HepG2 (cell line): ENCODE results near the gene UCKL1. TPM values are rescaled to one million over a fixed set of nuclear protein-coding genes. Genes with fewer than 3 reads are reported as not detected.

Source experiments
- ADNP ChIP-seq: sonication (generic); formaldehyde crosslinking; IDR thresholded peaks from 2 replicates; pipeline ENCODE4 v1.4.0; 2020; ENCODE audit warnings: missing genetic modification reagents
- CAMTA2 ChIP-seq: sonication (generic); formaldehyde crosslinking; IDR thresholded peaks from 2 replicates; pipeline ENCODE4 v1.4.0; 2020; ENCODE audit warnings: mild to moderate bottlenecking, missing genetic modification reagents, borderline replicate concordance
- CBX5 ChIP-seq: sonication (generic); formaldehyde crosslinking; IDR thresholded peaks from 2 replicates; pipeline ENCODE4 v1.4.0; 2020; ENCODE audit warnings: missing genetic modification reagents, borderline replicate concordance
- DNMT3B ChIP-seq: conservative IDR thresholded peaks from 2 replicates; pipeline ENCODE4 v1.6.1; 2016; ENCODE audit warnings: missing biosample characterization, control low read depth
- GABPB1 ChIP-seq: IDR thresholded peaks from 2 replicates; pipeline ENCODE4 v1.6.1; 2016; ENCODE audit warnings: mild to moderate bottlenecking, missing genetic modification reagents, moderate library complexity, missing compliant biosample characterization
- HMG20A ChIP-seq: IDR thresholded peaks from 2 replicates; pipeline ENCODE4 v1.6.1; 2016; ENCODE audit warnings: borderline replicate concordance
- NCOR1 ChIP-seq: fragments of 200-600 bp; sonication (generic); IDR thresholded peaks from 2 replicates; pipeline ENCODE4 v1.7.0; 2017; ENCODE audit warnings: antibody characterized with exemption, low read length, borderline replicate concordance
- NFATC3 ChIP-seq: sonication (generic); formaldehyde crosslinking; IDR thresholded peaks from 2 replicates; pipeline ENCODE4 v1.5.1; 2020; ENCODE audit warnings: mild to moderate bottlenecking, missing genetic modification reagents
- NR2F6 ChIP-seq, 2 experiments: IDR thresholded peaks; 2 replicates each; pipeline ENCODE4 v1.6.1; 2016; ENCODE audit warnings: antibody characterized with exemption in 1 of 2, mild to moderate bottlenecking in 1 of 2
- TEAD2 ChIP-seq: sonication (generic); formaldehyde crosslinking; IDR thresholded peaks from 2 replicates; pipeline ENCODE4 v1.9.0; 2021; ENCODE audit warnings: missing genetic modification reagents
- WIZ ChIP-seq: sonication (generic); formaldehyde crosslinking; IDR thresholded peaks from 2 replicates; pipeline ENCODE4 v1.5.1; 2020; ENCODE audit warnings: mild to moderate bottlenecking, missing genetic modification reagents
- ZNF274 ChIP-seq: sonication (generic); formaldehyde crosslinking; IDR thresholded peaks from 2 replicates; pipeline ENCODE4 v1.5.1; 2020; ENCODE audit warnings: mild to moderate bottlenecking, missing genetic modification reagents
- ZNF282 ChIP-seq: fragments of 450-650 bp; IDR thresholded peaks from 2 replicates; pipeline ENCODE4 v1.6.1; 2018; ENCODE audit not compliant: partially characterized antibody
- ZNF549 ChIP-seq: sonication (generic); formaldehyde crosslinking; IDR thresholded peaks from 2 replicates; pipeline ENCODE4 v1.5.0; 2020; ENCODE audit warnings: missing genetic modification reagents
- ZNF678 ChIP-seq: sonication (generic); formaldehyde crosslinking; IDR thresholded peaks from 2 replicates; pipeline ENCODE4 v1.4.0; 2020; ENCODE audit warnings: mild to moderate bottlenecking, missing genetic modification reagents
- polyA plus RNA-seq, 8 experiments: library from polyadenylated mRNA; depleted of rRNA in 3 of 8; stranded (reverse) in 7 of 8; unstranded in 1 of 8; fragments of >200 nt; fragmentation: Illumina TruSeq in 4 of 8; extraction: Trizol in 4 of 8; gene quantifications; 2 replicates each; pipeline versions ENCODE4 v1.2.1 to v1.2.3, GENCODE V29; 2011 to 2016; ENCODE audit warnings: low read depth in 4 of 8, missing spikeins in 1 of 8, mixed read lengths in 1 of 8; ENCODE audit not compliant: insufficient read depth in 1 of 8
- total RNA-seq, 5 experiments: library from RNA; depleted of rRNA; stranded (reverse); fragments of >200 nt; fragmentation: Illumina TruSeq; extraction: Trizol; gene quantifications; 2 replicates each; pipeline ENCODE4 v1.2.3, GENCODE V29; 2016; ENCODE audit warnings: low read depth in 1 of 5
- TF ChIP-seq, protein P1 (sequence below): sonication (generic); formaldehyde crosslinking; IDR thresholded peaks from 2 replicates; pipeline ENCODE4 v1.4.0; 2020; ENCODE audit warnings: missing genetic modification reagents, borderline replicate concordance
- TF ChIP-seq, protein P2 (sequence below): sonication (generic); formaldehyde crosslinking; IDR thresholded peaks from 2 replicates; pipeline ENCODE4 v1.4.0; 2020; ENCODE audit warnings: mild to moderate bottlenecking, missing genetic modification reagents
- TF ChIP-seq, protein P3 (sequence below): sonication (generic); formaldehyde crosslinking; IDR thresholded peaks from 2 replicates; pipeline ENCODE4 v1.9.0; 2021; ENCODE audit warnings: missing genetic modification reagents, borderline replicate concordance
- TF ChIP-seq, protein P4 (sequence below): sonication (generic); formaldehyde crosslinking; IDR thresholded peaks from 2 replicates; pipeline ENCODE4 v1.8.1; 2023; ENCODE audit warnings: mild to moderate bottlenecking, missing genetic modification reagents
- TF ChIP-seq, protein P5 (sequence below): sonication (generic); formaldehyde crosslinking; IDR thresholded peaks from 2 replicates; pipeline ENCODE4 v1.4.0; 2020; ENCODE audit warnings: missing genetic modification reagents

Gene UCKL1
- total and polyA plus RNA-seq, 2 of the 13 experiments (the other 11 are each of a cell fraction or from before 2014, with no cell fraction given): 50.2 to 126 TPM

DNA sequence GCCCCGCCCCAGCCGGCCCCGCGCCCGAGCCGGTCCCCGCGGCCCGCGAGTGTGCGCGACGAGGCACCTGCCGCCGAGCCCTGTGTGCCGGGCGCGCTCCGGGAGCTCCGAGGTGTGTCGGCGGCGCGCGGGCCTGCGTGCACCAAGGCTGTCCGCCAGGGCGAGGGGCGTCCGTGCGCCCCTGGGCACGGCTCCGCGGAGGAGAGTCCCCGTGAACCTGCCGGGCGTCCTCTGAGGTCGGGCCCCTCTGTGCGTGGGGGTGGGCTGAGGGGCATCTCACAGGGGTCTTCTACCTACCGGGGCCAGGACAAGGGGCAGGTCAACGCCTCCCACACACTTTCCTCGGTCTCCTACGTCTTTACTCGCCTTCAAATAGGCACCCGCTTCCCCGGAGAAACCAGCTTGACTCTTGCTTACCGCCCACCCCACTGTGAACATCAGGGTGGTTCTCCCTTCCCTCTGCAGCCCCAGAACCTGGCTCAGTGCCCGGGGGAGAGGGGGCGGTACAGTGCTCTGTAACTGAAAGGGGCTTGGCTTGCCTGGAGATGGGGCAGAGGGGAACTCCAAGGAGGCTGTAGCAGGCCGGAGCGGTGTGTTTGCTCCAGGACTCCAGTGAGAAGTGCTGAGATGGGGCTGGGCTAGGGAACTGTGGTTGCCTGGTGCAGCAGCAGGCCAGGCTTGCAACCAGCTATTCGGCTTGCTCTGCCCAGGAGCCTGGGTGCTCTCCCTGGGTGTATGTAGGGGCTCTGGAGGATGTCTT, 23.5 kb upstream of the UCKL1 start, which contains the start of gene SAMD10 (continued):
- TF ChIP-seq, protein P1, sequence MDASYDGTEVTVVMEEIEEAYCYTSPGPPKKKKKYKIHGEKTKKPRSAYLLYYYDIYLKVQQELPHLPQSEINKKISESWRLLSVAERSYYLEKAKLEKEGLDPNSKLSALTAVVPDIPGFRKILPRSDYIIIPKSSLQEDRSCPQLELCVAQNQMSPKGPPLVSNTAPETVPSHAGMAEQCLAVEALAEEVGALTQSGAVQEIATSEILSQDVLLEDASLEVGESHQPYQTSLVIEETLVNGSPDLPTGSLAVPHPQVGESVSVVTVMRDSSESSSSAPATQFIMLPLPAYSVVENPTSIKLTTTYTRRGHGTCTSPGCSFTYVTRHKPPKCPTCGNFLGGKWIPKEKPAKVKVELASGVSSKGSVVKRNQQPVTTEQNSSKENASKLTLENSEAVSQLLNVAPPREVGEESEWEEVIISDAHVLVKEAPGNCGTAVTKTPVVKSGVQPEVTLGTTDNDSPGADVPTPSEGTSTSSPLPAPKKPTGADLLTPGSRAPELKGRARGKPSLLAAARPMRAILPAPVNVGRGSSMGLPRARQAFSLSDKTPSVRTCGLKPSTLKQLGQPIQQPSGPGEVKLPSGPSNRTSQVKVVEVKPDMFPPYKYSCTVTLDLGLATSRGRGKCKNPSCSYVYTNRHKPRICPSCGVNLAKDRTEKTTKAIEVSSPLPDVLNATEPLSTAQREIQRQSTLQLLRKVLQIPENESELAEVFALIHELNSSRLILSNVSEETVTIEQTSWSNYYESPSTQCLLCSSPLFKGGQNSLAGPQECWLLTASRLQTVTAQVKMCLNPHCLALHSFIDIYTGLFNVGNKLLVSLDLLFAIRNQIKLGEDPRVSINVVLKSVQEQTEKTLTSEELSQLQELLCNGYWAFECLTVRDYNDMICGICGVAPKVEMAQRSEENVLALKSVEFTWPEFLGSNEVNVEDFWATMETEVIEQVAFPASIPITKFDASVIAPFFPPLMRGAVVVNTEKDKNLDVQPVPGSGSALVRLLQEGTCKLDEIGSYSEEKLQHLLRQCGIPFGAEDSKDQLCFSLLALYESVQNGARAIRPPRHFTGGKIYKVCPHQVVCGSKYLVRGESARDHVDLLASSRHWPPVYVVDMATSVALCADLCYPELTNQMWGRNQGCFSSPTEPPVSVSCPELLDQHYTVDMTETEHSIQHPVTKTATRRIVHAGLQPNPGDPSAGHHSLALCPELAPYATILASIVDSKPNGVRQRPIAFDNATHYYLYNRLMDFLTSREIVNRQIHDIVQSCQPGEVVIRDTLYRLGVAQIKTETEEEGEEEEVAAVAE: peak; percentile 21; the same call in 1 of the 2 replicates
- TF ChIP-seq TEAD2 (CRISPR knock-in tag) (no peak), ZNF678 (CRISPR knock-in tag) (no peak), GABPB1 (CRISPR knock-in tag) (no peak), HMG20A (no peak), CAMTA2 (CRISPR knock-in tag) (peak; percentile 88; the same call in 1 of the 2 replicates), NR2F6 (IDR thresholded peaks at IDR 0.05) (no peak), NR2F6 (CRISPR knock-in tag; IDR thresholded peaks at IDR 0.05) (peak; percentile 30; the same call in 1 of the 2 replicates), ZNF274 (CRISPR knock-in tag) (peak; percentile 56), NFATC3 (CRISPR knock-in tag) (no peak), ZNF549 (CRISPR knock-in tag) (no peak), DNMT3B (no peak), CBX5 (CRISPR knock-in tag) (no peak), NCOR1 (no peak), ADNP (CRISPR knock-in tag) (no peak), WIZ (CRISPR knock-in tag) (0 out of 2 replicates have a peak, but pooled peaks have one; percentile 29), ZNF282 (no peak)
- TF ChIP-seq, protein P2, sequence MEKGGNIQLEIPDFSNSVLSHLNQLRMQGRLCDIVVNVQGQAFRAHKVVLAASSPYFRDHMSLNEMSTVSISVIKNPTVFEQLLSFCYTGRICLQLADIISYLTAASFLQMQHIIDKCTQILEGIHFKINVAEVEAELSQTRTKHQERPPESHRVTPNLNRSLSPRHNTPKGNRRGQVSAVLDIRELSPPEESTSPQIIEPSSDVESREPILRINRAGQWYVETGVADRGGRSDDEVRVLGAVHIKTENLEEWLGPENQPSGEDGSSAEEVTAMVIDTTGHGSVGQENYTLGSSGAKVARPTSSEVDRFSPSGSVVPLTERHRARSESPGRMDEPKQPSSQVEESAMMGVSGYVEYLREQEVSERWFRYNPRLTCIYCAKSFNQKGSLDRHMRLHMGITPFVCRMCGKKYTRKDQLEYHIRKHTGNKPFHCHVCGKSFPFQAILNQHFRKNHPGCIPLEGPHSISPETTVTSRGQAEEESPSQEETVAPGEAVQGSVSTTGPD (CRISPR knock-in tag): peak; percentile 30; the same call in 1 of the 2 replicates
- TF ChIP-seq, protein P3, sequence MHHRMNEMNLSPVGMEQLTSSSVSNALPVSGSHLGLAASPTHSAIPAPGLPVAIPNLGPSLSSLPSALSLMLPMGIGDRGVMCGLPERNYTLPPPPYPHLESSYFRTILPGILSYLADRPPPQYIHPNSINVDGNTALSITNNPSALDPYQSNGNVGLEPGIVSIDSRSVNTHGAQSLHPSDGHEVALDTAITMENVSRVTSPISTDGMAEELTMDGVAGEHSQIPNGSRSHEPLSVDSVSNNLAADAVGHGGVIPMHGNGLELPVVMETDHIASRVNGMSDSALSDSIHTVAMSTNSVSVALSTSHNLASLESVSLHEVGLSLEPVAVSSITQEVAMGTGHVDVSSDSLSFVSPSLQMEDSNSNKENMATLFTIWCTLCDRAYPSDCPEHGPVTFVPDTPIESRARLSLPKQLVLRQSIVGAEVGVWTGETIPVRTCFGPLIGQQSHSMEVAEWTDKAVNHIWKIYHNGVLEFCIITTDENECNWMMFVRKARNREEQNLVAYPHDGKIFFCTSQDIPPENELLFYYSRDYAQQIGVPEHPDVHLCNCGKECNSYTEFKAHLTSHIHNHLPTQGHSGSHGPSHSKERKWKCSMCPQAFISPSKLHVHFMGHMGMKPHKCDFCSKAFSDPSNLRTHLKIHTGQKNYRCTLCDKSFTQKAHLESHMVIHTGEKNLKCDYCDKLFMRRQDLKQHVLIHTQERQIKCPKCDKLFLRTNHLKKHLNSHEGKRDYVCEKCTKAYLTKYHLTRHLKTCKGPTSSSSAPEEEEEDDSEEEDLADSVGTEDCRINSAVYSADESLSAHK: no peak
- TF ChIP-seq, protein P4, sequence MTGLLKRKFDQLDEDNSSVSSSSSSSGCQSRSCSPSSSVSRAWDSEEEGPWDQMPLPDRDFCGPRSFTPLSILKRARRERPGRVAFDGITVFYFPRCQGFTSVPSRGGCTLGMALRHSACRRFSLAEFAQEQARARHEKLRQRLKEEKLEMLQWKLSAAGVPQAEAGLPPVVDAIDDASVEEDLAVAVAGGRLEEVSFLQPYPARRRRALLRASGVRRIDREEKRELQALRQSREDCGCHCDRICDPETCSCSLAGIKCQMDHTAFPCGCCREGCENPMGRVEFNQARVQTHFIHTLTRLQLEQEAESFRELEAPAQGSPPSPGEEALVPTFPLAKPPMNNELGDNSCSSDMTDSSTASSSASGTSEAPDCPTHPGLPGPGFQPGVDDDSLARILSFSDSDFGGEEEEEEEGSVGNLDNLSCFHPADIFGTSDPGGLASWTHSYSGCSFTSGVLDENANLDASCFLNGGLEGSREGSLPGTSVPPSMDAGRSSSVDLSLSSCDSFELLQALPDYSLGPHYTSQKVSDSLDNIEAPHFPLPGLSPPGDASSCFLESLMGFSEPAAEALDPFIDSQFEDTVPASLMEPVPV (CRISPR knock-in tag): no peak; the same call in 1 of the 2 replicates
- TF ChIP-seq, protein P5, sequence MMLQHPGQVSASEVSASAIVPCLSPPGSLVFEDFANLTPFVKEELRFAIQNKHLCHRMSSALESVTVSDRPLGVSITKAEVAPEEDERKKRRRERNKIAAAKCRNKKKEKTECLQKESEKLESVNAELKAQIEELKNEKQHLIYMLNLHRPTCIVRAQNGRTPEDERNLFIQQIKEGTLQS: no peak
